Breast epithelium (tissue), 4 donors: Measurements from ENCODE around the gene C8A. TPM values are rescaled to one million over a fixed set of nuclear protein-coding genes. Genes with fewer than 3 reads are reported as not detected.

Experiments
- DNase-seq, 2 donors: peaks; one replicate each; pipeline ENCODE4 v3.0.0-alpha.2; 2019; ENCODE audit warnings: low spot score in 2 of 2
- H3K27ac ChIP-seq, 2 donors: fragments of 200-600 bp; sonication (generic) in 1 of 2; one replicate each; pipeline ENCODE4 v1.5.1; 2016 to 2019; ENCODE audit warnings: mild to moderate bottlenecking in 1 of 2
- H3K27me3 ChIP-seq, 2 donors: fragments of 200-600 bp; sonication (generic) in 1 of 2; one replicate each; pipeline versions ENCODE4 v1.5.1 to v1.6.0; 2017 to 2019; ENCODE audit warnings: control low read depth in 1 of 2, mild to moderate bottlenecking in 1 of 2
- H3K36me3 ChIP-seq: fragments of 200-600 bp; one replicate; pipeline ENCODE4 v1.5.1; 2019
- H3K4me1 ChIP-seq, 2 donors: fragments of 200-600 bp; sonication (generic); one replicate each; pipeline ENCODE4 v1.5.1; 2016 to 2019; ENCODE audit warnings: control low read depth in 1 of 2
- H3K4me3 ChIP-seq, 3 donors: fragments of 200-600 bp; sonication (generic); 1 replicate in 2 of 3; 2 replicates in 1 of 3; pipeline ENCODE4 v1.5.1; 2016 to 2019; ENCODE audit warnings: mild to moderate bottlenecking in 3 of 3, moderate library complexity in 2 of 3
- H3K9me3 ChIP-seq, 2 donors: fragments of 200-600 bp; sonication (generic) in 1 of 2; one replicate each; pipeline ENCODE4 v1.5.1; 2016 to 2019; ENCODE audit warnings: control low read depth in 1 of 2
- CTCF ChIP-seq, 3 donors: fragments of 450-650 bp; IDR thresholded peaks; one replicate each; pipeline ENCODE4 v1.5.1; 2016 to 2017; ENCODE audit warnings: antibody characterized with exemption in 3 of 3, mild to moderate bottlenecking in 3 of 3, moderate library complexity in 3 of 3
- POLR2A ChIP-seq: fragments of 450-650 bp; IDR thresholded peaks from one replicate; pipeline ENCODE4 v1.6.1; 2016; ENCODE audit warnings: antibody characterized with exemption, mild to moderate bottlenecking, moderate library complexity
- POLR2AphosphoS5 ChIP-seq, 3 donors: sonication (generic); formaldehyde crosslinking; IDR thresholded peaks; one replicate each; pipeline ENCODE4 v1.6.1; 2017; ENCODE audit warnings: antibody characterized with exemption in 3 of 3
- intact Hi-C: fragments of 100-400 bp; cut with DNase I; formaldehyde crosslinking; loops from one replicate; pipeline ENCODE4 v1.15.1; 2023; ENCODE audit warnings: low total_unique reads
- total RNA-seq, 3 donors: library from RNA; depleted of rRNA; stranded (reverse); fragments of >200 nt; gene quantifications; one replicate each; pipeline ENCODE4 v1.1.0, GENCODE V29; 2016

Gene C8A
- total RNA-seq, 3 donors from 2014 or later = not detected

DNA sequence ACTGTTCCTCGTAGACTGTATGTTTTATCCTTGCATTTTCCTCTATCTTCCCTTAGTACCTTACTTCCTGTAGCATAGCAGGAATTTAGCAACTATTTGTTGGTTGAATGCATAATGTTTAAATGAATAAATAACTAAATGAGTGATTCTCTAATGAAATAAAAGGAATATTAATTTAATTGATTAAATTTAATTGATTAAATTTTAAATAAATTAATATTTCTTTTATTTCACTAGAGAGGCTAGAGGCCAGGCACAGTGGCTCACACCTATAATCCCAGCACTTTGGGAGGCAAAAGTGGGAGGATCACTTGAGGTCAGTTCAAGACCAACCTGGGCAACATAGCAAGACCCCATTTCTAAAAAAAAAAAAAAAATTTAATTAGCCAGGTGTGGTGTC lies 85.4 kb downstream of the C8A start:
- Histone ChIP-seq H3K27me3 (no peaks in the 10 kb centered on the region), H3K27ac (no peak overlapping the region), H3K36me3 (no peaks in the 10 kb centered on the region), H3K4me1 (no peaks in the 10 kb centered on the region), H3K9me3 (no peaks in the 10 kb centered on the region), H3K4me3 (no peak overlapping the region)
- DNase-seq = no peak
- intact Hi-C loops = no loop called here
- TF ChIP-seq POLR2A (no peak), CTCF (IDR thresholded peaks at IDR 0.05) (no peak), POLR2AphosphoS5 (IDR thresholded peaks at IDR 0.05) (no peak)

DNA sequence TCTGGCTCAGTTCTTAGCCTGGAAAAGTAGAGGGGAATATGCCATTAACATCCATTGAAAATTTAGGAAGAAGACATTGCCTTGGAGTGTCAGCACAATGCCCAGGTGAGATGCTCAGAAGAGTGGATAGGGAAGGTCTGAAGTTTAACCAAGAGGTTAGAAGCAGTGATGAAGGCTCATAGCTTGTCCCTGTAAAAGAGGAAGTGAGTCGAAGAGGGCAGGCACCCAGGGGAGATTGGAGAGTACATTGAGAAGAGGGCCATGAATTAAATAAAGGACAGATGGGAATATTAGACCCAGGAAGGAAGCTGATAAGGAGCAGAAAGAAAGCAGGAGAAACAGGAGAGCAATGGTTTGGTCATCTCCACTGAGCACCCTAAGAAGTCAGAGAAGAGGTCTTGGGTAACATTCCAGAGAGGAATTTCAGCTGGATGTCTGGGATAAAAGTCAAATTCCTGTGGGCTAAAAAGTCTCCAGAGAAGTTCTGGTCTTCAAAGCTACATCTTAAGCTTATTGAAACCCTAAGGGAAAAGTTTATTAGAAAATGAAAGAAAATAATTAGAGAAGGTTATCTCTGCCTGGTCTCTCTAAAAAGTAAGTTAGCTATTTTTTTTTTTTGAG lies 93.9 kb downstream of the C8A start:
- Histone ChIP-seq H3K27me3 (no peaks in the 10 kb centered on the region), H3K4me1 (no peaks in the 10 kb centered on the region), H3K36me3 (no peaks in the 10 kb centered on the region), H3K4me3 (no peak overlapping the region), H3K27ac (no peak overlapping the region), H3K9me3 (no peaks in the 10 kb centered on the region)
- intact Hi-C loops = loop anchor here (2.0 kb wide), 1 partner anchor 30 kb away; no protein-coding TSS in a partner anchor
- no peak for DNase-seq
- no peak for TF ChIP-seq CTCF (IDR thresholded peaks at IDR 0.05)
- TF ChIP-seq POLR2AphosphoS5 (IDR thresholded peaks at IDR 0.05) = no peak
- no peak for TF ChIP-seq POLR2A

- Histone ChIP-seq H3K9me3 (no peaks in the 10 kb centered on the region), H3K36me3 (no peaks in the 10 kb centered on the region), H3K27me3 (no peaks in the 10 kb centered on the region), H3K4me1 (no peaks in the 10 kb centered on the region), H3K27ac (no peak overlapping the region), H3K4me3 (no peak overlapping the region)
- no peak for DNase-seq
- intact Hi-C loops = no loop called here
- TF ChIP-seq POLR2AphosphoS5 (IDR thresholded peaks at IDR 0.05) = no peak
- TF ChIP-seq CTCF (IDR thresholded peaks at IDR 0.05) = no peak
- no peak for TF ChIP-seq POLR2A
These were observed 97.9 kb downstream of the C8A start for GRCh38 chr1:56952501-56952900.

DNA sequence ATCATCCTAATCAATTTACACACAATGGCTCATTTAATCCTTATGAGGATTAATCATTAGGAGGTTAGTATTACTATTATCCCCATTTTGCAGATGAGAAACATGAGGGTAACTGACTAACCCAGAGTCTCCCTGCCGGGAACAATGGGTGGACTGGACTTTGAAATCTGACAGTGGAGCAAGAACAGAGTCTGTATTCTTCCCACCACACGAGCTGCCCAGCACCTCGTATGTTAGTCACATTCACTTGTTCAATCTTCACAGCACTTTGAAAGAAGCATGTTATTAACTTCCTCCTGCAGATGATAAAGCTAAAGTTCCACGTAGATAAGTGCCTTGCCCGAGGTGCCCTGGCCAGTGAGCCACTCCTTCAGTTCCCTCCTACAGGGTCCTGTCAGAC lies 98.8 kb downstream of the C8A start:
- Histone ChIP-seq H3K27ac (no peak overlapping the region), H3K27me3 (no peaks in the 10 kb centered on the region), H3K36me3 (no peaks in the 10 kb centered on the region), H3K4me3 (no peak overlapping the region), H3K4me1 (no peaks in the 10 kb centered on the region), H3K9me3 (no peaks in the 10 kb centered on the region)
- no peak for DNase-seq
- TF ChIP-seq POLR2A (no peak), CTCF (IDR thresholded peaks at IDR 0.05) (no peak), POLR2AphosphoS5 (IDR thresholded peaks at IDR 0.05) (no peak)
- intact Hi-C loops = no loop called here

DNA sequence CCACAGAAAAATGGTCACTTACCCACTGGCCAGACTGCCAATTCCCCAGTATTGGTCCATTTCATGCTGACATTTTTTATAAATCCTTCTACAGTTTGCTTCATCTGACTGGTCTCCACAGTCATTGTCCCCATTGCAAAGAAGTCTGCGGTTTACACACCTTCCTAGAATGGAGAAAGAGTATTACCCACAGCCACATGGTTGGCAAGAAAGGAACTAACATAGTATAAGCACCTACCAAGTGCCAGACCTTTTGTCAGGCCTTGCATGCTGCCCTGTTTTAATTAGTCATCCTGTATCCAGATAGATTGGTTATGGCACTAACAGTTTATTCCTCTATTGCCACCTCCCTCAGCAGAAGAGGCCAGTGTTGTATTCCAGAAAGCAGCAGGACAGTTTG lies 100.1 kb downstream of the C8A start:
- intact Hi-C loops = no loop called here
- H3K36me3 ChIP-seq = no peaks in the 10 kb centered on the region

DNA sequence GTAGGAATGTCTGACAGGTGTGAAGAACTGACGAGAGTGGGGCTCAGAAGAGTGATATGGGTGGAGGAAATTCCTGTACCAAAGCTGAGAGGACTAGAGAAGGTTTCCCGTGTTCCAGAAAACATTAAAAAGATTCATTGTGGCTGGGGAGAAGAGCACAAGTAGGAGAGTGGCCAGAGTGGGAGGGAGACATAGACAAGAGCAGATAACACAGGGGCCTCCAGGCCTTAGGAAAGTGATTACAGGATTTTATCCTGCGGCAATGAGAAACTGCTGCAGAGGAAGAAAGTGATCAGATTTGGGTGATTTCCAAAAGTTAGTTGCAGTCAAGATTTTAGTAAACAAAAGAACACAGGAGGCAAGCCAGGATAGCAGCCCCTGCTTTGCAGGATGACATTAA lies 103.3 kb downstream of the C8A start:
- Histone ChIP-seq H3K4me3 (no peak overlapping the region), H3K27ac (no peak overlapping the region), H3K27me3 (no peaks in the 10 kb centered on the region), H3K4me1 (no peaks in the 10 kb centered on the region), H3K9me3 (no peaks in the 10 kb centered on the region), H3K36me3 (no peaks in the 10 kb centered on the region)
- DNase-seq = no peak
- intact Hi-C loops = no loop called here
- TF ChIP-seq CTCF (IDR thresholded peaks at IDR 0.05) = no peak
- no peak for TF ChIP-seq POLR2A
- TF ChIP-seq POLR2AphosphoS5 (IDR thresholded peaks at IDR 0.05) = no peak

More for the DNA sequence above, 100.1 kb downstream of the C8A start:
- DNase-seq = no peak
- H3K4me1 ChIP-seq = no peaks in the 10 kb centered on the region
- H3K27ac ChIP-seq = no peak overlapping the region
- H3K9me3 ChIP-seq = no peaks in the 10 kb centered on the region
- no peaks in the 10 kb centered on the region for H3K27me3 ChIP-seq
- no peak overlapping the region for H3K4me3 ChIP-seq
- TF ChIP-seq POLR2A = no peak
